Measurements from ENCODE around the gene MRPS14. TPM values are rescaled to one million over a fixed set of nuclear protein-coding genes. Genes with fewer than 3 reads are reported as not detected.

MRPS14 gene
- polyA plus RNA-seq, 1 of the 3 experiments (the other 2 are of a cell fraction) = 18.2 TPM

DNA sequence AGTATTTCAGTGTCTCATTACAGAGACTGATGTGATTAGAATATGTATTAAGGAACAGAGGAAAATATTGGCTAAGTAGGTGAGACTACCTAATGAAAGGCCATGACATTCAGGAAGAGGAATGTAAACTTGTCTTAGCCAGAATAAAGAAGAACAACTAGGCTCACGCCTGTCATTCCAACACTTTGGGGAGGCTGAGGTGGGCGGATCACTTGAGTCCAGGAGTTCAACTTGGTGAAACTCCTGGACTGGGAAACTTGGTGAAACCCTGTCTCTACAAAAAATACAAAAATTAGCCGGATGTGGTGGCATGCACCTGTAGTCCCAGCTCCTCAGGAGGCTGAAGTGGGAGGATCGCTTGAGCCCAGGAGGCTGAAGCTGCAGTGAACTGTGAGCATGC lies 38.3 kb downstream of the MRPS14 start:
- no peaks in the 10 kb centered on the region for H3K9me3 ChIP-seq
- no peaks in the 10 kb centered on the region for H3K79me2 ChIP-seq (ENCODE audit: insufficient read depth)
- no peak for DNase-seq
- peaks cover 4% of the 10 kb centered on the region for H3F3A ChIP-seq (replicated peaks; ENCODE audit: insufficient read depth)
- H3K4me3 ChIP-seq (ENCODE audit: low read depth in 2 of 2, low read length in 1 of 2) = no peak overlapping the region
- H3K9me2 ChIP-seq = no peaks in the 10 kb centered on the region
- ChIA-PET POLR2A (no interaction called here), CTCF (interaction anchor here (3.4 kb wide), 1 partner anchor 214 kb away, joined by 11 read pairs; no protein-coding TSS in a partner anchor)
- no peak overlapping the region for H3K27ac ChIP-seq (ENCODE audit: low read depth in 2 of 2, low read length in 1 of 2)
- TF ChIP-seq RFX5 (IDR thresholded peaks at IDR 0.05; ENCODE audit: low read length) = no peak
- no peak for TF ChIP-seq YY1 (IDR thresholded peaks at IDR 0.05; ENCODE audit: low read depth)
- TF ChIP-seq POLR2AphosphoS5 (IDR thresholded peaks at IDR 0.05; ENCODE audit: low read depth, low read length) = no peak
- no peak for TF ChIP-seq MXI1 (IDR thresholded peaks at IDR 0.05; ENCODE audit: low read depth, low read length)
- no peak for TF ChIP-seq FOSL2 (IDR thresholded peaks at IDR 0.05; ENCODE audit: borderline replicate concordance, low read depth)
- no peak for TF ChIP-seq EZH2phosphoT487 (IDR thresholded peaks at IDR 0.05; ENCODE audit: borderline replicate concordance, low read depth)
- no peak for TF ChIP-seq TCF12 (IDR thresholded peaks at IDR 0.05)
- no peak for TF ChIP-seq RCOR1 (IDR thresholded peaks at IDR 0.05; ENCODE audit: low read length)
- no peaks in the 10 kb centered on the region for H4K20me1 ChIP-seq (ENCODE audit: insufficient read depth)
- H2AFZ ChIP-seq (ENCODE audit: low read depth) = no peak overlapping the region
- H3K4me2 ChIP-seq = no peak overlapping the region
- 97% methylated on average over 4 of the region's 4 CpGs for WGBS (ENCODE audit: low lambda C conversion rate)
- H3K36me3 ChIP-seq (replicated peaks in 1 of 2; ENCODE audit: control insufficient read depth in 1 of 2, insufficient read depth in 2 of 2, low read length in 1 of 2) = peaks cover 0 to 6% of the 10 kb centered on the region in 2 experiments
- no peaks in the 10 kb centered on the region for H3K27me3 ChIP-seq (ENCODE audit: insufficient read depth)
- H3K9ac ChIP-seq = no peak overlapping the region
- H3K4me1 ChIP-seq (ENCODE audit: control insufficient read depth in 1 of 2, insufficient read depth in 2 of 2, low read depth in 1 of 2, low read length in 1 of 2) = no peaks in the 10 kb centered on the region; a peak in 1 of 4 replicates

DNA sequence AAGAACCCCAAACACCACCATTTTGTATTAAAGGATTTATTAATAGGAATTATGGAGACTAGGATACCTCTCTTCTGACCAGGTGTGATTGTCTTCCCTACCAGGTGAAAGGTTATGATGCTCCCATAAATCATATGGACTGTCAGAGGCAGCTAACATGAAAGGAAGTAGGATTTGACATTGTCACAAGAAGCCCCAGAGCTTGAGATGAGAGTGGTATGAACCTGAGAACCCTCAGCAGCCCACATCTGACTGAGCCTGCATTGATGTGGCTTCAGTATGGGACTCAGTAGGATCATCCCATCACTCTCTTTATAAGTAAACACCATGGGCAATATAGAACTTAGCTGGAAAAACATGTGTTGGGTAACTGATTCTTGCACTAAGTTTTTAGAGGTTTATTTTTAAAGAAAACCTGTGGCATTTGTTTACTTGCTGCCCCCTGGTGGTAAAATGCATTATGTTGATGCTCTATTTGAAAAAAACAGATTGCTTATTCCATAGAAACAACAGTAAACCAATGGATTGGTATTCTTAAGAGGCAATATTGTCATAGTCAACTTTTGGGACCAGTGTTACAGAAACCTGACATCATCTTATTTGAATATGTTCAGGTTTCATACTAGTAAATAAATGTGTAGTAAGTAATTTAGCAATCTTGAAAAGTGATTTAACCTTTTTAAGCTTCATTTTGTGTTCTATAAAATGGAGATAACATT lies 40.1 kb downstream of the MRPS14 start:
- H2AFZ ChIP-seq (ENCODE audit: low read depth) = no peak overlapping the region
- POLR2A ChIA-PET = no interaction called here

More for the DNA sequence above, 40.1 kb downstream of the MRPS14 start:
- Histone ChIP-seq H4K20me1 (ENCODE audit: insufficient read depth) (no peaks in the 10 kb centered on the region), H3K4me3 (ENCODE audit: low read depth in 2 of 2, low read length in 1 of 2) (no peak overlapping the region; a peak in 1 of 4 replicates), H3K9ac (no peak overlapping the region), H3K4me1 (ENCODE audit: control insufficient read depth in 1 of 2, insufficient read depth in 2 of 2, low read depth in 1 of 2, low read length in 1 of 2) (no peaks in the 10 kb centered on the region), H3F3A (replicated peaks; ENCODE audit: insufficient read depth) (peaks cover 4% of the 10 kb centered on the region), H3K4me2 (no peak overlapping the region), H3K9me3 (no peaks in the 10 kb centered on the region), H3K79me2 (ENCODE audit: insufficient read depth) (no peaks in the 10 kb centered on the region), H3K27ac (ENCODE audit: low read depth in 2 of 2, low read length in 1 of 2) (no peak overlapping the region), H3K36me3 (replicated peaks in 1 of 2; ENCODE audit: control insufficient read depth in 1 of 2, insufficient read depth in 2 of 2, low read length in 1 of 2) (peaks cover 0 to 8% of the 10 kb centered on the region in 2 experiments), H3K27me3 (ENCODE audit: insufficient read depth) (no peaks in the 10 kb centered on the region), H3K9me2 (no peaks in the 10 kb centered on the region)
- CTCF ChIA-PET = interaction anchor here (0.6 to 2.6 kb wide), 36 partner anchors 9 to 991 kb away, joined by 3 to 17 read pairs (median 4); no protein-coding TSS in a partner anchor
- peak; percentile 28 for DNase-seq
- TF ChIP-seq RAD21 (IDR thresholded peaks at IDR 0.05; ENCODE audit: low read length) = peak; percentile 65
- TF ChIP-seq FOXM1 (IDR thresholded peaks at IDR 0.05; ENCODE audit: low read depth) = no peak
- TF ChIP-seq RCOR1 (IDR thresholded peaks at IDR 0.05; ENCODE audit: low read length) = no peak
- TF ChIP-seq, protein P1, sequence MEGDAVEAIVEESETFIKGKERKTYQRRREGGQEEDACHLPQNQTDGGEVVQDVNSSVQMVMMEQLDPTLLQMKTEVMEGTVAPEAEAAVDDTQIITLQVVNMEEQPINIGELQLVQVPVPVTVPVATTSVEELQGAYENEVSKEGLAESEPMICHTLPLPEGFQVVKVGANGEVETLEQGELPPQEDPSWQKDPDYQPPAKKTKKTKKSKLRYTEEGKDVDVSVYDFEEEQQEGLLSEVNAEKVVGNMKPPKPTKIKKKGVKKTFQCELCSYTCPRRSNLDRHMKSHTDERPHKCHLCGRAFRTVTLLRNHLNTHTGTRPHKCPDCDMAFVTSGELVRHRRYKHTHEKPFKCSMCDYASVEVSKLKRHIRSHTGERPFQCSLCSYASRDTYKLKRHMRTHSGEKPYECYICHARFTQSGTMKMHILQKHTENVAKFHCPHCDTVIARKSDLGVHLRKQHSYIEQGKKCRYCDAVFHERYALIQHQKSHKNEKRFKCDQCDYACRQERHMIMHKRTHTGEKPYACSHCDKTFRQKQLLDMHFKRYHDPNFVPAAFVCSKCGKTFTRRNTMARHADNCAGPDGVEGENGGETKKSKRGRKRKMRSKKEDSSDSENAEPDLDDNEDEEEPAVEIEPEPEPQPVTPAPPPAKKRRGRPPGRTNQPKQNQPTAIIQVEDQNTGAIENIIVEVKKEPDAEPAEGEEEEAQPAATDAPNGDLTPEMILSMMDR (IDR thresholded peaks at IDR 0.05) = peak; percentile 73
- TF ChIP-seq MXI1 (IDR thresholded peaks at IDR 0.05; ENCODE audit: low read depth, low read length) = no peak
- peak; percentile 58 for TF ChIP-seq SMC3 (IDR thresholded peaks at IDR 0.05; ENCODE audit: low read depth, low read length)
